Measurements from ENCODE around the gene BLVRB.
"Not testable (repeated sequence)": the region's sequence is repeated elsewhere in the genome, so short reads cannot be mapped to it uniquely, and the experiment has no call there.

Gene BLVRB

DNA sequence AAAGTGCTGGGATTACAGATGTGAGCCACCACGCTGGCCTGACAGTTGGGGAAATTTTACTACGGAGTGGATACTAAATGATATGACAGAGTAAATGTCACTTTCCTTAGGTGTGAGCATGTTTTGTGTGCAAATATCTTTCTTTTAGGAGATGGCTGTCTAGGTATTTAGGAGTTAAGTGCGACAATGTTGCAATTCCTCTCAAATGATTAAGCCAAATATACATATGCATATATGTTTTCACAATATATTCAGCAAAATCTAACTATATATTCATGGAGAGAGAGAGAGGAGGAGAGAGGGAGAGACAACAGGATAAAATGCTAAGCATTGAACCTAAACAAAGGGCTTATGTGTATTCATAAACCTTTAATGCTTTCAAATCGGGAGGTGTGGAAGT is 16.0 kb downstream of the BLVRB start:
- no peak for DNase-seq (ENCODE audit: low spot score)

DNA sequence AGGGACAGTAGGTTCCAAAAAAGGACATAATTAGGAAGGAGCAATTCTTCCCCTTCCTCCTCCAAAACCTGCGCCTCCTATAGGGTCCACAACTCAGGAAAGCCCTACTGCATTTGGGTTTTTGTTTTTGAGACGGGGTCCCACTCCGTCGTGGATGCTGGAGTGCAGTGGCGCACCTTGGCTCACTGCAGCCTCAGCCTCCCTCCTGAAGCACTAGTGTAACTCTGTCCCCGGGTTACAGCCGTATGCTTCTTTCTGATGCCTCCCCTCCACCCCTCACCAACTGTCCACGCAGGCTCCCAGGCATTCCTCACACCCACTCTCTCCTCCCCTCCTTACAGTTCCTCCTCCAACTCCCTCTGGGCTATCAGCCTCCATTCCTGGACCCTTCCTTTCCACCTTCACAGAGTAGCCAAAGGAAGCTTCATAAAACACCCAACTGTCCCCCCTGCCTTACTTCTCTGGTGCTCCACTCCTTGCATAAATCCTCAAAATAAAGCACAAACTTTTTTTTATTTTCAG is 19.2 kb downstream of the BLVRB start:
- no peak for DNase-seq (ENCODE audit: low spot score)

DNA sequence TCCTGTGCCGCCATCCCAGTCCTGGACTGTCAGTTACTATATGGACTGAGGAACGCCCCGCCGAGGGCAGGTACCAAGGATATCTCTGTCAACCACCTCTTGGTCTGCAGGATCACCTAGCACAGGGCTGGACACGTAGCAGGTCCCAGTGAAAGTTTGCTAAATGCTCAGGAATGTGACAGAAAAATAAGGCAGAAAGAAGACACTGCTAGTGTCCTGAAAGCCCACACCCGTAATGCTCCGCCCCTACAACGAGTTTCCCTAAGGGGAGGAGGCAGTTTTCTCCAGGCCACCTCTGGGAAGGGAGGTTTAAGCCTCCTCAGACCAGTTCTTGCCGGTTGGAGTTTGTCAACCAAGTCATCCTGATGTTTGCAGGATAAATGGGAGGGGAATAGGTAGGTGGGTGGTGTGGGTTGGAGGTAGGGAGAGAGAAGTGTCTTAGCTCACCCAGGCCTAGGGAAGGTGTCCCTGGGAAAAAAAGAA is 19.7 kb downstream of the BLVRB start:
- DNase-seq (ENCODE audit: low spot score) = no peak

DNA sequence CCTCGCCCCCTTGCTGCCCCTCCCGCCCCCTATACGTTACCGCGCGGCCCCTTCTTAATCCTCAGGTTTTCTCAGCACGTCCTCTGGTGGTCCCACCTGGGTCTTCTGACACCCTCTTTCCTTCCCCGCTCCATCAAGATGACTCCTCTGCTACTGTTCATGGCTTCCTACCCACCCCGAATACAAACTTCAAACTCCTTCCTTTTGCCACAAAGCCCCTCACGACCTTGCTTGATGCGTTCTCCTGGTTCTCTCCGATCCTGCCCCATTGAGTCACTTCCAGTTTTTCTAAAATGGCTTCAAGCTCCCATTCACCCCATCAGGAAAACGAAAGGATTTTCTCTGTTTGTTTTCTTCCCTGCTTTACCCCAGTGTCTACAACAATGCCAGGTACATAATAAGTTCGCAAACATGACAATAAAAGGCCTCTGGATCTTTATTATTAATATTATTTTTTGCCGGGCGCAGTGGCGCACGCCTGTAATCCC is 20.7 kb downstream of the BLVRB start:
- no peak for DNase-seq (ENCODE audit: low spot score)

DNA sequence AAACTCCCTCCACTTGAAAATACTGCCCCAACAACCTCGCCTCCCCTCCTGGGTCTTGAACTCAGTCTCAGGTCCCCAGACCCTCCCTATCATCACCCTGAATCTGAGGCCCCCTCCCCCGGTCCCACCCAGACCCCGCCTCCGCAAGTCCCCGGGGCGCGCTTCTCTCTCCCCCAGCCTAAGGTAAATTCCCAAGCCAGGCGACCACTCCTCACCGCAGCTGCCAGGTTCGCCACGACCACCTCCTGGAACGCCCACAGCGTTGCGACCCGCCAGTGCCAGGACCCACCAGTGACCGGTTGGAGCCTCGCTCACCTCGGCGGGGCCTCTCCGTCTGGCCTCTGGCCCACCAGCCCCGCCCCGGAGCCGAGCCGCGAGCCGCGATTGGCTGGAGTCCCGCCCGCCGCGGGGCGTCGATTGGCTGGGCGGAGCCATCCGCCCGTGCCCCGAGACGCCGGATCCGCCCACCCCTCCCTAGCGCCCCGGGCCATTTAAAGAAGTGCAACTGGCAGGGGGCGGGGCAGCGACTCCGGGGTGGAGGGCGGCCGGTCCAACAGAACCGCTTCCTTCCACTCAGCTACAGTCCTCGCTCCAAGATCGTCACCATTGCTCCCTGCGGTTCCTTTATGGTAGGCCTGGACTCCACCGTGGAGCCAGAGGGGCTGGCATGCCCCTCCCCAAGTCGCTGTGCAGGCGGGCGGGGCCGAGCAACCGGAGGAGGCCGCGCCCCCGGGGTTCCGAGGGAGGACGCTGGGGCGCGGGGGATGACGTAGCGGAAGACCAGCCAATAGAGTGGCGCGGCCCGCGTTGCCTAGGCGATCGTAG is 21.3 kb downstream of the BLVRB start, which contains the start of gene SERTAD3:
SERTAD3 (minus strand) TSS at position 336 of the 825 bp plus-strand sequence. CDS start 2,255 bp downstream, outside the sequence.
- peak; percentile 96 for DNase-seq (ENCODE audit: low spot score)

DNA sequence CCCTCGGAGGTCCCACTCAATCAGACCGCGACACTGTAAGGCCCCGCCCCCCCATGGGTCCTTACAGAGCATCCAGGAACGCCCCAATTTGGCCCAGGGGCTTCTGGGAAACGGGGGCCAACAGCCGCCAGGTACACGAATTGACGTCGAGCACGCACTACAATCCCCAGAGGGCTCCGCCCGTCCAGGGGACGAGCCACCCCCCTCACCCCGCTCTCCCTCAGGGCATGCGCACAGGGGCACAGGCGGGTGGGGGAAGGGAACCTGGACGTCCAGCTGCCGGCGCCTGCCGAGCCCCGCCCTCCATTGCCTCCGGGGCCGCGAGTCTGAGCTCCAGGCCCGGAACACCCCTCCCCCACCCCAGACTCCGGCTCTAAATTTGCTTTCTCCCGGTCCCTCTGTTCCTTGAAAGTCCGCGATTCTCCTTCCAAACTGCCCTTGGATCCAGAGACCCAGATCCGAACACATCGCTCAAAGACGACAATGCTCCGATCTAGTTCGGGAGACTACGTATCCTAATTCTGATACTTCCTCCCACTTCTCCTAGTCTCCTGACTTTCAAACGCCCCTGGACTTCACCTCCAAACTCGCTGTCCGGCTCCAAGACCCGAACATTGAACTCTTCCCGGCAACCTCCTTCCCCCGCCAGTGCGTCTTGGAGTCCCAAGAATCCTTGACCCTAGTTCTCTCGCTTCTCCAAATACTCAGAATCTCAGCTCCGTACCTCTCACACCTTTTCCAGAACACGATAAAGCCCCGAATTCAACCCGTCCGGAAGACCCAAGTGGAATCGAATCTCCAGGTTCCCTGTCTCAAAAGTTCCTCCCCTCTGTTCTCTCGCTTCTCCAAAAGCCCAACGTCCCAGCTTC is 22.2 kb downstream of the BLVRB start:
- DNase-seq (ENCODE audit: low spot score) = peak; percentile 99

- DNase-seq (ENCODE audit: low spot score) = no peak
Observed at GRCh38 chr19:40442328-40443130, 23.0 kb downstream of the BLVRB start.

DNA sequence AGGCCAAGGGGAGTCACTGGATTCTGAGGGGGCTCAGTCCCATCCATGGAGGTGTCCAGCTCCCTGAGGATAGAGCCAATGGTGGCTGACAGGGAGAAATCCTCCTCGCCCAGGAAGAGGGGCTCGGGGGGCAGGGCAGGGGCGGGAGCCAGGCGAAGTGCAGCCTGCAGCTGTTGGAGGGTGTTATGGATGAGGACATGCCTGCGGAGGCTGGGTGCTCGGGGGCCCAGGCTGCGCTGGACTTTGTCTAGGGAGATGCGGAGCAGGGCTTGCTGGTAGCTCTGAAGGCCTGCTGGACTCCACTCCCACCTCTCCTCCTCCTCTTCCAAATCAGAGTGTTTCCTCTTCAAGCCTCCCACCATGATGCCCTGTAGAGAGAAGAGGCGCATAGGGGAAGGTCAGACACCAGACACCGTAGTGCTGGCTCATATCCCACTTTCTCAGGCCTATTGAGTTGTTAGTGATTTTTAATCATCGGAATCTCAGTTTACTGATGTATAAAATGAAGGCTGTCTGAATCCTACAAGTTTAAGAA is 23.8 kb downstream of the BLVRB start:
- no peak for DNase-seq (ENCODE audit: low spot score)

DNA sequence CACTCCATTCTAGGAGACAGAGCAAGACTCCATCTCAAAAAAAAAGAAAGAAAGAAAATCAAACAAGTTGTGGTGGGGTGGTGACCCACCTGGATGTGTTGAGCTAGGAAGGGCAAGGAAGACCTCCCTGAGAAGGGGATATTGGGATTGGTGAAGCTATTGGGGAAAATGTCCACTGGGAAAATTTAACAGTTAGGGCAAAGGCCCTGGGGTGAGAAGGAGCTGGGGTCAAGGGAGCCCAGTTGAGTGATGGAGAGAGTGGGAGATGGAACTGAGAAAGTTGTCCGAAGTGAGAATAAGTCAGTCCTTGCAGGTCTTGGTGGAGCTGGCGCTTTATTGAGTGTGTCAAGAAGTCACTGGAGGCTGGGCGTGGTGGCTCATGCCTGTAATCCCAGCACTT is 27.3 kb downstream of the BLVRB start:
- DNase-seq (ENCODE audit: low spot score) = no peak

GRCh38 chr19:40433391-40434216 is 31.9 kb downstream of the BLVRB start:
- DNase-seq (ENCODE audit: low spot score) = peak; percentile 75

DNA sequence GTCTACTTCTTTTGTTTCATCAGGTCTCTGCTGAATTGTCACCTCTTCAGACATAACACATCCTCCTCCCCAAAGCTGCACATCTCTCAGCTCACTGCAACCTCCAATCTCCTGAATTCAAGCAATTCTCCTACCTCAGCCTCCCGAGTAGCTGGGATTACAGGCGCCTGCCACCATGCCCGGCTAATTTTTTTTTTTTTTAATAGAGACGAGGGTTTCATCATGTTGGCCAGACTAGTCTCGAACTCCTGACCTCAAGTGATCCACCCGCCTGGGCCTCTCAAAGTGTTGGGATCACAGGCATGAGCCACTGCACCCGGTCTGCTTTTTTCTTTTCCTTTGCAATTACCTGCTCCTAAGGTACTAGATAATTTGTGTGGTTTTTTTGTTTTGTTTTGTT is 32.8 kb downstream of the BLVRB start:
- not testable (repeated sequence) for DNase-seq (ENCODE audit: low spot score)

DNA sequence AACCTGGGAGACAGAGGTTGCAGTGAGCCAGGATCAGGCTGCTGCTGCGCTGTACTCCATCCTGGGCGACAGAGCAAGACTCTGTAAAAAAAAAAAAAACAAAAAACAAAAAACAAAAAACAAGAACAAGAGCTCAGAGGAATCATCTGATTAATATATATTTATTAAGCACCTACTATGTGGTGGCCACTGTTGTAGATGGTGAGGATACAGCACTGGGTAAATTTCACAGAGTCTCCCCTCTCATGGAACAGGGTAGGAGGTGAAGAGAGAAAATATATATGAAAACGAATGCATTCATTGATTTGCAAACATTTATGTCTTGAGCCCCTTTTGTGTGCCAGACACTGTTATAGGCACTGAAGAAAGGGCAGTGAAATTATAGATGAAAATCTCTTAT is 33.8 kb downstream of the BLVRB start:
- DNase-seq (ENCODE audit: low spot score) = no peak

DNA sequence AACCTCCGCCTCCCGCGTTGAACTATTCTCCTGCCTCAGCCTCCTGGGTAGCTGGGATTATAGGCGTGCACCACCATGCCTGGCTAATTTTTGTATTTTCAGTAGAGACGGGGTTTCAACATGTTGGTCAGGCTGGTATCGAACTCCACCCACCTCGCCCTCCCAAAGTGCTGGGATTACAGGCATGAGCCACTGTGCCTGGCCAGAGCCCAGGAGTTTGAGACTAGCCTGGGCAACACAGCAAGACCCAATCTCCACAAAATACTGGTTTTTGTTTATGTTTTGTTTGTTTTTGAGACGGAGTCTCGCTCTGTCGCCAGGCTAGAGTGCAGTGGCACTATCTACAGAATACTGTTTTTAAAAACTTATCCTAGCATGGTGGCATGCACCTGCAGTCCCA is 35.3 kb downstream of the BLVRB start:
- DNase-seq (ENCODE audit: low spot score) = not testable (repeated sequence)

DNA sequence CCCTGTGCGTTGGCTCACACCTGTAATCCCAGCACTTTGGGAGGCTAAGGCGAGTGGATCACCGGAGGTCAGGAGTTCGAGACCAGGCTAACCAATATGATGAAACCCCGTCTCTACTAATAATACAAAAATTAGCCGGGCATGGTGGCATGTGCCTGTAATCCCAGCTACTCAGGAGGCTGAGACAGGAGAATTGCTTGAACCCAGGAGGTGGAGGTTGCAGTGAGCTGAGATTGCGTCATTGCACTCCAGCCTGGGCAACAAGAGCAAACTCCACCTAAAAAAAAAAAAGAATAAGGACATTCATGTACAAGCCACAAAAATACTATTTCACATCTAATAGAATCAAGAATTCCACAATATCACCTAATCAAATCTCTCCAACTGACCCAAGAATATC is 37.3 kb downstream of the BLVRB start:
- DNase-seq (ENCODE audit: low spot score) = not testable (repeated sequence)

GRCh38 chr19:40425450-40426287 is 39.9 kb downstream of the BLVRB start, which contains the start of gene SERTAD1:
Gene SERTAD1 (minus strand): TSS chr19:40425992. CDS start chr19:40423546, 2,446 bp downstream.
- DNase-seq (ENCODE audit: low spot score) = peak; percentile 99

GRCh38 chr19:40424637-40425449 is 40.7 kb downstream of the BLVRB start:
- no peak for DNase-seq (ENCODE audit: low spot score)

GRCh38 chr19:40423938-40424337 is 41.6 kb downstream of the BLVRB start:
- no peak for DNase-seq (ENCODE audit: low spot score)

Measured in LoVo (cell line).